ENCODE results near the gene RGS17.
"Not testable (repeated sequence)": the region's sequence is repeated elsewhere in the genome, so short reads cannot be mapped to it uniquely, and the experiment has no call there.

RGS17 gene

DNA sequence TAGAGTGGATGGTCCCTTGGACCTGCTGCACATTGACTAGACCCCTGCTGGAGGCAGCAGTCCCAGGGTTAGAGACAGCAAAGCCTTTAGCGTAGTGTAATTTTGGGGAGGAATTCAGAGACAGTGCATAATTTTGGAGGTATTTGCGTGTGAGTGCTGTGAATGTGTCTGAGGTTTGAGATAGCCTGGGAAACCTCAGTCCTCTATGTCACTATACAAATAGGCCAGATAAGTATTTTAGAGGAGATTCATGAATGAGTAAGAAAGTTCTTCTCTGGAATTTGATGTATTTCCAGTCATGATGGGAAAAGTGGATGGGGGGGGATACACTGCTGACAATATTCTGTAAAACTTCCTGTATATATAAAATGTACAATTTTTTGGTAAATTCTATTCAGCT, 102.8 kb downstream of the RGS17 start:
- no peak for DNase-seq

DNA sequence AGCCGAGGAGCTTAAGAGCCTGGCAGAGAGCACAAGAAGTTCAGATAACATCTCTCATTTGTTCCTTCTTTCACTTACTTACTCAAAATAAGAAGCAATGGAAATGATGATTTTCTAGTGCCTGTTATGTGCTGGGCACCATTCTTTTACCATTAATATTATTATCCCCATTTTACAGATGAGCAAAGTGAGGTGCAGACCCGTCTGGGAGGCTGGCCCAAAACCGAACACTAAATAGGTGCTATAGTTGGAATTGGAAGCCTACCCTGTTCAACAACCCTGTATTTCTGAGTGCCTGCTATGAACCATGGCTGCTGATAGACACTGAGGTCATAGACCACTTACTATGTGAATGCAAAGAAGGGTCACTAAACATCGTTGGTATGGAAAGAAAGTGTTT, 103.6 kb downstream of the RGS17 start:
- DNase-seq = no peak

DNA sequence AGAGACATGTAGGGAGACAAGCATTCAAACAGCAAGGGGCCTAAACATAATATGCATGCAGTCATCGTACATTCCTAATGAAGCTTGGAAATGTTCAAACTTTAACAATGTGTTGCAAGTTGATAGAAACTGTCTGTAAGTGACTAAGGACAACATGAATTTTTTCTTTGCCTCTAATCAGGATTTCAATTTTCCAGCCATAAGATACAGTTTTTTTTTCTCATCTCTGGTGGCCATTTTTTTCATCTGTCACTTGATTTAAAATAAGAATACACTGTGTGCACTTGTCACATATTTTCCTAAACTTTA, 106.4 kb downstream of the RGS17 start:
- no peak for DNase-seq

DNA sequence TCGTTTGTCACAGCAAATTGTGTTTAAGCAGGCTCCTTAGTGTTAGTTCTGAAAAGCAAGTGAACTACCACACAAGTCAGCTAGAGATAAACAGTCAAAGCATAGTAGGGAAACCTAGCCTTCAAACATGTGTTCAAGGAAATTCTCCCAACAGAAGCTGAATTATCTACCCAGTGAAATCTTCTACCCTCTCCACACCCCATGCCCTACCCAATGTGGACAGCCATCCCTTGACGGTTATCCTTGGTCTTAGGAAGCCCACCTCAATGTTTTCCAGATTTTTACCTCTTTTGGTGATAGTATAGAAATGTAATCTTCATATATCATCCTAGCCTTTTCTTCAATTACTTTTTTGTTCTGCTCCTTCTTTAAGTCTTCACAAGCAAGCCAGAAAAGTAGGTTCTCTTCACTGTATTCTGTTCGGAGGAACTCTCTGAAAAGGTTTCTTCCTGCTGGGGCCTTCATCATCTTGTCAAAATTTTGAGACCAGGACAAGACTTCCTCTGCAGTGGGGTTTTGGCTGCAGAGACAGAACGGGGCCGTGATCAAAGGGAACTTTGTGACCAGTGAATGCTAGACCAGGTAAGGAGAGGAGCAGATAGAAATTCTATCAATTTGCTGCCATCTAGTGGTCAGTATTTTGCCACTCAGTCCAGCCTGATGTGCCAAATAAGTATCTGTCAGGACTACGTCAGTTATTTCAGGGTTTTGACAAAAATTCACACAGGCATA, 106.9 kb downstream of the RGS17 start:
- DNase-seq = peak; percentile 45

DNA sequence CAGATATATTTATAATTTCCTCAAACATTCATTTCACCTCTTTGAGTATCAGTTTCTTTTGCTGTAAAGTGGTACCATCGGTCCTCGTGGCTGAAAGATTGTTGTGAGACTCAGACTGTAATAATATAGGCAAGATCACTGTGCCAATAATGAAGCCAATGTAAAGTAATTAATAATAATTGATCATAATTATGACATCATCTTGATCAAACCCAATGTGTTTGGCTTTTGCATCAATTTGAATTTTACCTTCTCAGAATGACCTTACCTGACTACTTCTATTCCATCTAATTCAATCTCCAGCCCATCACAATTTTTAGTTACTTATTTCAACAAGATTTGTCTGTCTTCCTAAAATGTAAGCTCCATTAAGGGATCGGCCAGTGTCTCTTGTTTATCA, 112.7 kb downstream of the RGS17 start:
- no peak for DNase-seq

DNA sequence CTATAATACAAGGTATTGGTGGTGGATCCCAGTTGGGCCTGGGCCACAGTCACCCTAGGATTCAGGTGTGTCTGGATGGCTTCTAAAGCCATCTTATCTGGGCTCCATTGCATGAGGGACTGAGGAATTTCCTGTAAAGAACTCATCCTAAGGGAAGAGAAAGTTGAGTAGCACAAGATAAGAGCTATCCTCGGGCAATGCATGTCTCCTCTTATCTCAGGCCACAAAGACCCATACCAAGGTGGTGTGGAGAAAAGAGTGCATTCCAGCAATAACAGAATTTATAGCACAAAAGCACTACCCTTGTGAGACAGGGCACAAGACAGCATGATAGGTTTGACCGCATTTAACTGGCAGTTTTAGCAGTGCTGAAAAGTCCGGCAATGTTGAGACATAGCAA, 114.2 kb downstream of the RGS17 start:
- DNase-seq = no peak

DNA sequence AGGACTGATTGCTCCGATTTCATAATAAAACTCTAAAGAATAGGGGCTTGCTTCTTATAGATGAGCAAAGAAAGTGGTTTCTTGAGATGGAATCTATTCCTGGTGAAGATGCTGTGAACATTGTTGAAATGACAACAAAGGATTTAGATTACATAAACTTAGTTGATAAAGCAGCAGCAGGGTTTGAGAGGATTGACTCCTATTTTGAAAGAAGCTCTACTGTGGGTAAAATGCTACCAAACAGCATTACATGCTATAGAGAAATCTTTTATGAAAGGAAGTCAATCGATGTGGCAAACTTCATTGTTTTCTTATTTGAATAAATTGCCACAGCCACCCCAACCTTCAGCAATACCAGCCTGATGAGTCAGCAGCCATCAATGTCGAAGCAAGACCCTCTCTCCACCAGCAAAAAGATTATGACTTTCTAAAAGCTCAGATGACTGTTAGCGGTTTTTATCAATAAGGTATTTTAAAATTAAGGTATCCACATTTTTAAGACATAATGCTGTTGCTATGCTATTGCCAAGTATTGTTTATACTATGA, 115.9 kb downstream of the RGS17 start:
- no peak for DNase-seq

DNA sequence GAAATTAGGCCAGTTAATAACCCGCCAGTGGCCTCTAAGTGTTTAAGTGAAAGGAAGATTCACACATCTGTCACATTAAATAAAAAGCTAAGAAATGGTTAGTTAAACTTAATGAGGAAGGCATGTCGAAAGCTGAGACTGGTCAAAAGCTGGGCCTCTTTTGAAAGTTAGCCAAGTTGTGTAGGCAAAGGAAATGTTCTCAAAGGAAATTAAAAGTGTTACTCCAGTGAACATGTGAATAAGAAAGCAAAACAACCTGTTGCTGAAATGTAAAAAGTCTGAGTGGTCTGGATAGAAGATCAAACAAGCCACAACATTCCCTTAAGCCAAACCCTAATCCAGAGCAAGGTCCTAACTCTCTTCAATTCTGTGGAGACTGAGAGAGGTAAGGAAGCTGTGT, 117.6 kb downstream of the RGS17 start:
- no peak for DNase-seq

DNA sequence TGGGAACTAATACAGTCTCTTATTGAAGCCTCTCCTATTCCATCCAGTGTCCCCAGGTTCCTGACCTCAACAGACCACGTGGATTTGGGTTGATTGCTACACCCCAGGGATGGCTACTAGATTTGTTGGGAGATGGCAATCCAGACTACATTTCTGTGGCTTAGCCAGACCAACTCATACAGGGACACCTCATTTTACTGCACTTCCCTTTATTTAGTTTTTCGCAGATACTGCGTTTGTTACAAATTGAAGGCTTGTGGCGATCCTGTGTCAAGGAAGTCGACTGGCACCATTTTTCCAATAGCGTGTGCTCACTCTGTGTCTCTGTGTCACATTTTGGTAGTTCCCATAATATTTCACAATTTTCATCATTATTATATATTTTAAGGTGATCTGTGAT, 118.2 kb downstream of the RGS17 start:
- DNase-seq = no peak

DNA sequence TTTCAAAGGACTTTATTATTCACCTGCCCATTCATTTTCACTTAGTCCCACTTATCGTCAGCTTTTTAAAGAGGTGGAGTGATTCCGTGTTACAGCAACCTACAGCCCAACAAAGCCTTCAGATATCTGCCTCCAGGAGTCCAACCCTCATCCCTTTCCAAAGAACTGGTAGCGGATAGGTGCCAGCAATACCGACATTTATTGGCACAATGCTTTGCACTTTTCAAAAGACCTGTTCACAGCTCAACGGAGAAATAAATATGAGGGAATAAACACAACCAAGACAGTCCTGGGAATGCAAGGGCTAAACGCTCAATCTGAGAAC, 127.8 kb downstream of the RGS17 start:
- DNase-seq = no peak

DNA sequence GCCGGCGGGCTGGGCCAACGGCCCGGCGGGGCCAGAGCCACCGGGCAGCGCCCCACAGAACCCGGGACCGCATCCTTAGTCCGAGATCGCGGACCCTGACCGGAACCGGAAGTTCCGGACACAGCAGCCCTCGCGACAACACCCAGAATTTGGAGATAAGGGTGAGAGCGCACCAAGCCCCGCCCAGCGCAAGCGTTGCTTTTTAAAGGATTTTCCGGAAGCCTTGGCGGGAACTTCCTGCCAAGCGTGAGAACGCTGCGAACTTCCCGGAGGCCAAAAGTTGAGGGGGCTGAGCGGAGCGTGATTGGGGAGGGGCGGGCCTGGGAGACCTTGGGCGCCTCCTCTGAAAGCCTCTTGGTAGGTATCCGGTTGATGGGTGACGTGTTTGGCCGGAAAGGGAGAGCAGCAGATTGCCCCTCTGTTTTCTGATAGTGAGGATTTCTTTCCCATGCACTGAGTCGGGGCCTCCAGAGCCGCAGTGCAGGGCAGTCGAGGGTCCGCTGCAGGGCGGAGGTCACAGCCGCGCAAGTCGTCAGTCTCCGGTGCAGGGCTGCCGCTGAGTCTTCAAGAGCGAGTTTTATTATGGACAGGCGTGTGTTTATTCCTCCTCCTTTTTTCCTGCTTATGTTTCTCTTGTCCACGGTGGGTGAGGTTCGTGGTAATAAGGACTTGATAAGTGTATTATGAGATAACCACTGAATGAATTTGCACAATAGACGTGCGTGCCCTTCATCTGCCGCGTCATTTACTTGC, 128.3 kb downstream of the RGS17 start, which contains the start of gene MTRF1L:
TSS of gene MTRF1L (minus strand) at position 97 of the 753 bp plus-strand sequence. CDS start at position 73, 24 bp downstream.
- peak; percentile 94 for DNase-seq

DNA sequence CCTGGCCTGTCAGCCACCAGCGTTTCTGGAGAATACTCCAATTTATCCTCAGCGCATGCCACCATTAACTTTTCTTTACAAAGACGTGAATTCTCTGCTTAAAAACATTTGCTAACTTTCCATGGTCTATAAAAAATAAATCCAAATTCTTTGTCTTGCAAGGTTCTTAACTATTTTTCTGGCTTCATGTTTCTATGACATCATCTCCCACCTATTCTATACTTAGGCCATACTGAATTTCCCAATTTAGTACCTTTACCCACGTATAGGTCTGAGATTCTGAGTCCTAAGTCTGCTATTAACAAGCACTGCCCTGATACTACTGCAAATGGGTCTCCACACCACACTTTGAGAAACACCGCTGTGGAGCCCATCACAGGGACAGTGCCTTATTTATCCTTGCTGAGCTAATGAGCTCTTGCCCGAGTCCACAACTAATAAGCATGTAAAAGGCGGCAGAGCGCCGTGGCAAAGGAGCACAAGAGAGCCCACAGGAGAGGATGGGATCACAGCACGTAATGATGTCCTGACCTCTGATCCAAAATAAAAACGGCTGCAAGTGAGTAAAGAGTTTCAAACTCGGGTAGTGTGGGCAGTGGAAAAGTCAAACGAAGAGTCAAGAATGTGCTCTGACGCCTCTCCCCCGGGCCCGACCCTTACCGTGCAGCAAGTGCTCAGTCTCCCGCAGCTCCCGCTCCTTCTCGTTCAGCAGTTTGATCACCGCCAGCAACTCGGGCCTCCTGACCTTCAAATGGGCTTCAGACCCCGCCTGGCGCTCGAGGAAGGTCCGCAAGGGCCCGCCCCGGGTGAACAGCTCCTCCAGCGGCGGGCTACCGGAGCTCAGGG, 129.1 kb downstream of the RGS17 start:
- DNase-seq = peak; percentile 32

DNA sequence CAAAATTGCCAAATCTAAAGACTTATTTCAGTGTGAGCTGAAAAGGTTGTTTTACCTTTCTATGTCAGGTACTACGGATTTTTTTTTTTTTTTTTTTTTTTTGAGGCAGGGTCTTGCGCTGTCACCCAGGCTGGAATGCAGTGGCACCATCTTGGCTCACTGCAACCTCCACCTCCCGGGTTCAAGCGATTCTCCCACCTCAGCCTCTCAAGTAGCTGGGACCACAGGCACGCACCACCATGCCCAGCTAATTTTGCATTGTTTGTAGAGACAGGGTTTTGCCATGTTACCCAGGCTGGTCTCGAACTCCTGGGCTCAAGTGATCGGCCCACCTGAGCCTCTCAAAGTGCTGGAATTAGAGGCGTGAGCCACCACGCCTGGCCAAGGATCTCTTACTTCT, 130.3 kb downstream of the RGS17 start:
- DNase-seq = not testable (repeated sequence)

DNA sequence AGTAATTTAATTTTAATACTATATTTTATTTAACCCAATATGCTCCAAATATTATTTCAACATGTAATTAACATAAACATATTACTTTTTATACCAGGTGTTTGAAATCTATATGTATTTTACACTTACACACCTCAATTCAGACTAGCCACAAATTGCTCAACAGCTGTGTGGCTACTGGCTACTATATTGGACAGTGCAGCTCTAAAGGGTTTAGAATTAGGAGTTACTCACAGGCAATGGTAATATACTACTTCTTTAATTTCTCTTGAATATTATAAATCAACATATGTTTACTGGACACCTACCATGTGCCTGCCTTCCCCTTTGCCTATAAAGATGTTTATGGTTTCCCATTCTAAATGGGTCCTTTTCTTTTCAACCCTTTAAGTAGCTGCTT, 130.8 kb downstream of the RGS17 start:
- DNase-seq = no peak

DNA sequence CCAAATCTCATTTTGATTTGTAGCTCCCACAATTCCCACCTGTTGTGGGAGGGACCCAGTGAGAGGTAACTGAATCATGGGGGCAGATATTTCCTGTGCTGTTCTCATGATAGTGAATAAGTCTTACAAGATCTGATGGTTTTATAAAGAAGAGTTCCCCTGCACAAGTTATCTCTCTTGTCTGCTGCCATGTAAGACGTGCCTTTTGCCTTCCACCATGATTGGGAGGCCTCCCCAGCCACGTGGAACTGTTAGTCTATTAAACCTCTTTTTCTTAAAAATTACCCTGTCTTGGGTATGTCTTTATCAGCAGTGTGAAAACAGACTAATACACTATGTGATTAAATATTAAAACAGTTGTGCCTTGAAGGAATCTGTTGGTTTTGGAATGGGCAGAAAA, 131.5 kb downstream of the RGS17 start:
- not testable (repeated sequence) for DNase-seq

DNA sequence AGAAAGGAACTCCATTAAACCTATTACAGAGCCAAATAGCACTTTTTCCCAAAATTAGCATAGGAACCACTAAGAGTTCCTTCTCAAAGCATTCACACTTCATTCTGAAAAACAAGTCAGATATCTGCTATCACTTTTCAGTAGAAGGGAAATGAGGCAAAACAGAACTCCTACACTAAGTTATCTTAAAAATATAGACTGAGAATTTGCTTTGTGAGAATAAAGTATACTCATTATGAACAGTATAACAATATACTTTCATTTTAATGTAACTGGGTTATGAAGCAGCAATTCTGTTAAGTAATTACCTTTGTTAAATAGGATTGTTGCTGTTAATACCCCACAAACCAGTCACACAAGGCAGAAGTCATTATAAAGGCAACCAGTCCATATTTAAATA, 137.2 kb downstream of the RGS17 start:
- no peak for DNase-seq

DNA sequence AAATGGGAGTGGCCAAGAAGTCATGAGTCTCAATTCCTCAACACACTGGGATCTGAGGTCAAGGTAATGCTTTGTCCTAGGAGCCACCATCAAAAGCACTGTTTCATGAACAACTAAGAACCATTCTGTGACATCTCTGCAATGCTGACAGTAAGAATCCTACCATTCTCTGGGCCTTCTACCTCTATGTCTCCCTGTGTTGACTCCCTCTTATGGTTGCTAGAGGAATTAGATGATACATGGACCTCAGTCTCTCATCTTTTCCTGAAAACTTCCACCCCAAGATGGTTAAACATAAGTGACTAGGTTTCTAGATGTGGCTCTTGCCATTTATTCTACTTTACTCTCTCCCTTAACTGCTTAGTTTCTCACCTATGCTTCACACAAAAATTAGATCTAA, 137.7 kb downstream of the RGS17 start:
- no peak for DNase-seq

DNA sequence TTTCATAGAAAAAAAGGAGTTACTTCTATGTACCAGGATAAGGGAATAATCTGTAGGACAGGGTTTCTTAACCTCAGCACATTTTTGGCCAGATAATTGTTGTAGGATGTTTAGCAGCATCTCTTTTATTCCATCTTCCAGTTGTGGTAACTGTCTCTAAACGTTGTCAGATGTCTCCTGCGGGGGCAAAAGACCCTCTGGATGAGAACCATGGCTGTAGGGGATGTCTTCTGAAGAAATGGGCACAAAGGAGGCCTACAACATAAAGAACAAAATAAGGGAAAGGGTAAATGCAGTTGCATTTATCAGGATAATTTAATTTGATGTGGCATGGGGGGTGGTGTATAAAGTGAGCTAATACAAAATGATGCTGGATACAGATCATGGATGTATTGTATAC, 144.1 kb downstream of the RGS17 start:
- no peak for DNase-seq

DNA sequence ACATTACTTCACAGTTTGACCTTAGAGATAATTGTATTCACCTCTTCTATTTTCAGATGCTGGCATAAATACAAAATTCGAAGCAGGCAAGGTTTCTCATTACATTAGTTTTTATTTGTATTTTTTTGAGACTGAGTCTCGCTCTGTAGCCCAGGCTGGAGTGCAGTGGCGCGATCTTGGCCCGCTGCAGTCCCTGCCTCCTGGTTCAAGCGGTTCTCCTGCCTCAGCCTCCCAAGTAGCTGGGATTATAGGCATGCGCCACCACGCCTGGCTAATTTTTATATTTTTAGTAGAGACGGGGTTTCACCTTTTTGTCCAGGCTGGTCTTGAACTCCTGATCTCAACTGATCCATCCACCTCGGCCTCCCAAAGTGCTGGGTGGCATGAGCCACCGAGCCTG, 145.8 kb downstream of the RGS17 start:
- DNase-seq = not testable (repeated sequence)

DNA sequence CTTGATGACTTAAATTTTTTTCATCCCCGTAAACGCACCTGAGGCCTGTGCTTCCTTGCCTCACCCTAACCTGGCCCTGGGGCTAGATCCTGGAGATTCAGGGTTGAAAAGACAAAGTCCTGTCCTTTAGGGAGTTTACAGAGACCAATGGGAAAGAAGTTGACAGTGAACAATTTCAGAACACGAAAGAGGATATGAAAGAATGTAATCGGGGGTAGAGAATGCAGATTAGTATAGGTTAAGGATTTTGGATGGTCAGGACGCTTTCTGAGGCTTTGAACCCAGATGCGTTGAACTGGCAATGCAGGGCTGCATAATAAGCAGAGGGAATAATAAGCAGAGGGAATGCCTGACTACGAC, 146.6 kb downstream of the RGS17 start:
- DNase-seq = no peak

DNA sequence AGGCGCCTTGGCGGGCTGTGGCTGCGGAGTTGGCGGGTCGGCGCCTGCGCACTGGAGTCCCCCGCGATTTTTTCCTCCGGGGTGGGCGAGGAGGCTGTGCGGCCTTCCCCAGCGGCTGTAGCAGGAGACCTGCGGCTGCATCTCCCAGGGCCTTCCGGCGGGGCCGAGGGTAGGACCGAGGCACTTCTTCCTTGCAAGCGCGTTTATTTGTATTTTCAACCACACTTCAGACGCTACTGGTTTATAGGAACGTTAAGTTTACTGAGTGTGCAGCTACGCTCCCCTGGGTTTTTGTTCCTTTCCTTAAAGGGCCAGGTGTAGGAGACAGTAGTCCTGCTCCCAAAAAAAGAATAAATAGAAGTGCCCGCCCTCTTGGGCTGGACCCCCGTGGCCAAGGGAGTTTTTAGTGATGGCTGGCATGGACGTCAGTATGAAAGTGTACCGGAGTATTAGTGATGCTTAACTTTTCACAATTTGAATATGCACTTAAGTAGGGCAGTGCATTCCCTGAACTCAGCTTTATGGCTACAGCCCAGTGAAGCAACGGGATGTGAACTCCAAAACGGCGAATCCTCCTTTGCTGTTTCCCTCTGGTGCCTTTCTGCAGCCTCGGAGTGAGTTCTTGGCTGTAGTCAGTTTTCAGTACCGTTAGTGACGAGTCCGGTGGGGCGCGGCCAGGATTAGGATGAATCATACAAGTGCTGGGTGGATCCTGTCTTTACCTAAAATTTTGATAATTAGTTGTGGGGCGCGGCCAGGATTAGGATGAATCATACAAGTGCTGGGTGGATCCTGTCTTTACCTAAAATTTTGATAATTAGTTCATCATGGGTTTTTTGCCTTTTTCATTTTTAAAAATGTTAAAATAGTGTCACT, 147.2 kb downstream of the RGS17 start:
- DNase-seq = peak; percentile 87

DNA sequence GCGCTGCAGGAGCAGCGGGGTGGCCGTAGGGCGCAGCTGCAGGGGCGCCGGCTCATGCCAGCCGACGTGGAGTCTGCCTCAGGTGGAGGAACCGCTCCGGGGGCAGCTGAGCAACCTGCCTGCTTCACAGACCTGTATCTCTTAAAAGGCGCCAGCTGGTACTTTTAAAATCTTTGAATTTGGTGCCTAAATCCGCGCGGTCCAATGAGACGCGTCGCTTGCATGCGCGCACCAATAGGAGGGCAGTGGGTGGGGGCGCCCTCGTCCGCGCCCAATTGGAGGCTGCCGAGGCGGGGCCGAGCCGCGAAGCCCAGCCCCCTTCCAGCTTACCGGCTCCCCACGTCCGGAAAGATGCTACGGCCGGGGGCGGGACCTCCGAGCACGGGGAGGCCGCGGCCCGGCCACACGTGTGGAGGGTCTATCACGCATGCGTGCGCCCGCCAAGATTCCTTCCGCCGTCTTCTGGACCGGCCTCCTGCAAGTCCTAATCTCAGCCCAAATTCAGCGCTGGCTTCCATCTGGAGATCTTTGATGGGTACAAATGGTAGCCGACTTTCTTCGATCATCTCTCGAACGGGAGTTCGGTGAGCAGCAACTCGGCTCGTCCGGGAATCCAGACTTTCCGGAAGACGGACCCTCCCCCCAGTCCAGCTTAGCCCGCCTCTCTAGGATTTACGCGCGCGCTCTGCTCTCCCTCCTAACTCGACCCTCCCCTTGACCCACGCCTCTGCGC, 148.0 kb downstream of the RGS17 start, which contains the start of gene FBXO5:
TSS of gene FBXO5 (minus strand) at position 138 of the 733 bp plus-strand sequence. CDS start at position 56, 82 bp downstream.
- DNase-seq = peak; percentile 98

All from activated CD4-positive, alpha-beta T cell treated with anti-CD3 and anti-CD28 coated beads for 48 hours (primary cell).